H9 (cell line): Measurements from ENCODE around the gene PRUNE2. TPM values are rescaled to one million over a fixed set of nuclear protein-coding genes. Genes with fewer than 3 reads are reported as not detected.

Source experiments
- DNase-seq: peaks from one replicate; pipeline ENCODE4 v3.0.0-alpha.2; 2017
- H2AFZ ChIP-seq: one replicate; pipeline ENCODE4 v1.6.1; 2013; ENCODE audit warnings: mild to moderate bottlenecking, low read length, control low read depth, moderate library complexity
- H2AK5ac ChIP-seq: 2 replicates; pipeline ENCODE4 v1.6.1; 2013; ENCODE audit warnings: low read length, control low read depth, mixed read lengths; ENCODE audit not compliant: insufficient read length
- H2BK120ac ChIP-seq: one replicate; pipeline ENCODE4 v1.6.1; 2013; ENCODE audit warnings: low read depth, mild to moderate bottlenecking, low read length, control low read depth, inconsistent platforms; ENCODE audit not compliant: poor library complexity, severe bottlenecking
- H2BK12ac ChIP-seq: 2 replicates; pipeline ENCODE4 v1.6.1; 2013; ENCODE audit warnings: low read length, control low read depth, mixed read lengths, low read depth; ENCODE audit not compliant: insufficient read length
- H2BK15ac ChIP-seq: 2 replicates; pipeline ENCODE4 v1.6.1; 2013; ENCODE audit warnings: low read depth, low read length, control low read depth
- H2BK20ac ChIP-seq: one replicate; pipeline ENCODE4 v1.6.1; 2013; ENCODE audit warnings: low read depth, mild to moderate bottlenecking, low read length, control low read depth, inconsistent platforms; ENCODE audit not compliant: poor library complexity, severe bottlenecking
- H2BK5ac ChIP-seq: 2 replicates; pipeline ENCODE4 v1.6.1; 2013; ENCODE audit warnings: low read length, control low read depth, mixed read lengths; ENCODE audit not compliant: insufficient read length
- H3K14ac ChIP-seq: 2 replicates; pipeline ENCODE4 v1.6.1; 2013; ENCODE audit warnings: low read length, control low read depth; ENCODE audit not compliant: insufficient read depth
- H3K18ac ChIP-seq: 2 replicates; pipeline ENCODE4 v1.6.1; 2013; ENCODE audit warnings: low read depth, mild to moderate bottlenecking, mixed read lengths, low read length, control low read depth; ENCODE audit not compliant: insufficient read length
- H3K23ac ChIP-seq: 2 replicates; pipeline ENCODE4 v1.6.1; 2013; ENCODE audit warnings: low read length, control low read depth, mixed read lengths, low read depth; ENCODE audit not compliant: insufficient read length
- H3K23me2 ChIP-seq: 2 replicates; pipeline ENCODE4 v1.6.1; 2013; ENCODE audit warnings: low read depth, mild to moderate bottlenecking, mixed read lengths, low read length, control low read depth; ENCODE audit not compliant: insufficient read length, poor library complexity, severe bottlenecking
- H3K27ac ChIP-seq: 2 replicates; pipeline ENCODE4 v1.5.1; 2013; ENCODE audit warnings: low read length, control low read depth, mixed read lengths, low read depth; ENCODE audit not compliant: insufficient read length
- H3K27me3 ChIP-seq: 2 replicates; pipeline ENCODE4 v1.6.1; 2013; ENCODE audit warnings: low read length, control low read depth, inconsistent platforms; ENCODE audit not compliant: insufficient read depth
- H3K4ac ChIP-seq: 2 replicates; pipeline ENCODE4 v1.6.1; 2013; ENCODE audit warnings: low read depth, mild to moderate bottlenecking, control low read depth, inconsistent platforms, low read length, moderate library complexity
- H3K4me1 ChIP-seq: 2 replicates; pipeline ENCODE4 v1.6.1; 2013; ENCODE audit warnings: low read length, control low read depth, inconsistent platforms; ENCODE audit not compliant: insufficient read depth
- H3K4me2 ChIP-seq: 2 replicates; pipeline ENCODE4 v1.6.1; 2013; ENCODE audit warnings: low read length, control low read depth, mixed read lengths; ENCODE audit not compliant: insufficient read length, insufficient read depth
- H3K56ac ChIP-seq: 2 replicates; pipeline ENCODE4 v1.6.1; 2013; ENCODE audit warnings: low read depth, mild to moderate bottlenecking, mixed read lengths, low read length, control low read depth; ENCODE audit not compliant: insufficient read length
- H3K79me1 ChIP-seq: 2 replicates; pipeline ENCODE4 v1.6.1; 2013; ENCODE audit warnings: low read depth, mild to moderate bottlenecking, moderate library complexity, low read length, control low read depth, inconsistent platforms; ENCODE audit not compliant: insufficient read depth, poor library complexity, severe bottlenecking
- H3K79me2 ChIP-seq: 2 replicates; pipeline ENCODE4 v1.6.1; 2013; ENCODE audit warnings: low read length, control low read depth, inconsistent platforms; ENCODE audit not compliant: insufficient read depth
- H3K9ac ChIP-seq: 2 replicates; pipeline ENCODE4 v1.6.1; 2013; ENCODE audit warnings: low read length, control low read depth, mixed read lengths; ENCODE audit not compliant: insufficient read length; ENCODE audit errors: extremely low read depth
- H3K9me3 ChIP-seq: one replicate; pipeline ENCODE4 v1.6.1; 2013; ENCODE audit warnings: low read depth, low read length, inconsistent platforms; ENCODE audit not compliant: control insufficient read depth
- H3T11ph ChIP-seq: one replicate; pipeline ENCODE4 v1.6.1; 2013; ENCODE audit warnings: mild to moderate bottlenecking, low read length, control low read depth, inconsistent platforms
- H4K20me1 ChIP-seq: one replicate; pipeline ENCODE4 v1.6.1; 2013; ENCODE audit not compliant: control insufficient read depth, insufficient read length, insufficient read depth
- H4K5ac ChIP-seq: 2 replicates; pipeline ENCODE4 v1.6.1; 2013; ENCODE audit warnings: low read depth, mild to moderate bottlenecking, mixed read lengths, low read length, control low read depth; ENCODE audit not compliant: insufficient read length
- H4K8ac ChIP-seq: replicated peaks from 2 replicates; pipeline ENCODE4 v1.6.1; 2013; ENCODE audit warnings: low read length, control low read depth, mixed read lengths, low read depth; ENCODE audit not compliant: insufficient read length
- H4K91ac ChIP-seq: 2 replicates; pipeline ENCODE4 v1.6.1; 2013; ENCODE audit warnings: low read depth, mild to moderate bottlenecking, moderate library complexity, mixed read lengths, low read length, control low read depth; ENCODE audit not compliant: insufficient read length
- H3K27ac Mint-ChIP-seq, 3 experiments: 2 replicates in 2 of 3; 3 replicates in 1 of 3; pipeline ENCODE4 v1.8.0; 2020 to 2021; ENCODE audit warnings: mixed read lengths in 3 of 3, mild to moderate bottlenecking in 1 of 3, moderate library complexity in 1 of 3
- H3K27me3 Mint-ChIP-seq: 2 replicates; pipeline ENCODE4 v1.8.0; 2021; ENCODE audit warnings: low read depth, mild to moderate bottlenecking, moderate library complexity, mixed read lengths
- H3K36me3 Mint-ChIP-seq, 3 experiments: 2 replicates in 2 of 3; 3 replicates in 1 of 3; pipeline ENCODE4 v1.8.0; 2020 to 2021; ENCODE audit warnings: low read depth in 3 of 3, mixed read lengths in 3 of 3; ENCODE audit not compliant: insufficient read depth in 1 of 3
- H3K4me1 Mint-ChIP-seq, 2 experiments: 2 replicates each; pipeline ENCODE4 v1.8.0; 2020; ENCODE audit warnings: mixed read lengths in 2 of 2
- H3K4me3 Mint-ChIP-seq, 2 experiments: 2 replicates in 1 of 2; 3 replicates in 1 of 2; pipeline ENCODE4 v1.8.0; 2020 to 2021; ENCODE audit warnings: mild to moderate bottlenecking in 2 of 2, mixed read lengths in 2 of 2, moderate library complexity in 1 of 2
- H3K9me3 Mint-ChIP-seq, 2 experiments: 2 replicates in 1 of 2; 3 replicates in 1 of 2; pipeline ENCODE4 v1.8.0; 2020; ENCODE audit warnings: mild to moderate bottlenecking in 2 of 2, mixed read lengths in 2 of 2, moderate library complexity in 1 of 2
- CTCF ChIP-seq: fragments of 200-600 bp; sonication (generic); conservative IDR thresholded peaks from 3 replicates; pipeline ENCODE4 v1.8.0; 2021; ENCODE audit warnings: antibody characterized with exemption, mild to moderate bottlenecking
- WGBS: extraction: QIAGEN DNeasy Blood & Tissue Kit; methylation state at CpG from one replicate; pipeline ENCODE4 v1.1.7; 2013; ENCODE audit warnings: missing lambda C conversion rate, low lambda C conversion rate, mixed read lengths; ENCODE audit not compliant: insufficient read length; ENCODE audit errors: extremely low coverage; 5-methylcytosine and 5-hydroxymethylcytosine counted together
- total RNA-seq: library from RNA; stranded (reverse); gene quantifications from 2 replicates; pipeline ENCODE4 v1.2.1, GENCODE V29; 2021

Gene PRUNE2
- total RNA-seq, 1 experiment from 2014 or later, result 12.1 TPM

GRCh38 chr9:76741524-76741923 lies 164.4 kb downstream of the PRUNE2 start:
- Histone ChIP-seq H2AFZ (no peak overlapping the region), H3K27ac (no peak overlapping the region), H2BK12ac (no peak overlapping the region), H3K79me1 (no peaks in the 10 kb centered on the region), H3K27me3 (no peaks in the 10 kb centered on the region), H4K5ac (no peak overlapping the region), H3K79me2 (no peaks in the 10 kb centered on the region), H3K18ac (no peak overlapping the region), H3K14ac (no peak overlapping the region), H3K4me1 (no peaks in the 10 kb centered on the region; the same call in 1 of the 2 replicates), H2BK15ac (no peak overlapping the region), H3K9me3 (no peaks in the 10 kb centered on the region), H4K8ac (no peak overlapping the region), H3K23me2 (no peaks in the 10 kb centered on the region), H2BK20ac (no peak overlapping the region), H3T11ph (no peak overlapping the region), H2AK5ac (no peak overlapping the region), H2BK120ac (no peak overlapping the region), H3K9ac (no peak overlapping the region), H3K23ac (no peak overlapping the region), H3K4me2 (no peak overlapping the region), H4K20me1 (no peaks in the 10 kb centered on the region), H4K91ac (no peak overlapping the region), H2BK5ac (no peak overlapping the region), H3K4ac (no peak overlapping the region), H3K56ac (no peak overlapping the region)
- H3K4me3 Mint-ChIP-seq, result no peak overlapping the region
- H3K27me3 Mint-ChIP-seq, result peaks cover 3% of the 10 kb centered on the region; the same call in 1 of the 2 replicates
- no peak for TF ChIP-seq CTCF
- H3K4me1 Mint-ChIP-seq, result peaks cover 5 to 7% of the 10 kb centered on the region in 2 experiments; a peak in 3 of 4 replicates
- no peak for DNase-seq
- peaks cover 0 to 6% of the 10 kb centered on the region in 2 experiments; a peak in 2 of 5 replicates for H3K9me3 Mint-ChIP-seq
- no CpG with 5 or more reads among the region's 5 CpGs for WGBS
- no peak overlapping the region for H3K27ac Mint-ChIP-seq
- H3K36me3 Mint-ChIP-seq, result peaks cover 0 to 4% (median 0%) of the 10 kb centered on the region in 3 experiments; a peak in 1 of 7 replicates
